Trophoblast cell (in vitro differentiated cells and primary cell): ENCODE results near the gene SLC13A3.

Experiments
- DNase-seq, 2 donors: peaks; one replicate each; pipeline ENCODE4 v3.0.0-alpha.2; 2016
- H2AFZ ChIP-seq: 2 replicates; pipeline ENCODE4 v1.6.1; 2013; ENCODE audit warnings: low read length, moderate library complexity, mild to moderate bottlenecking; ENCODE audit not compliant: insufficient read depth, poor library complexity
- H2AK5ac ChIP-seq: 2 replicates; pipeline ENCODE4 v1.6.1; 2013; ENCODE audit warnings: mild to moderate bottlenecking, low read length
- H2BK120ac ChIP-seq: 2 replicates; pipeline ENCODE4 v1.6.1; 2013; ENCODE audit warnings: low read length, mild to moderate bottlenecking, moderate library complexity; ENCODE audit not compliant: insufficient read depth, poor library complexity
- H2BK12ac ChIP-seq: 2 replicates; pipeline ENCODE4 v1.6.1; 2013; ENCODE audit warnings: mild to moderate bottlenecking, low read length, moderate library complexity
- H2BK5ac ChIP-seq: 2 replicates; pipeline ENCODE4 v1.6.1; 2013; ENCODE audit warnings: low read length, low read depth, moderate library complexity, mild to moderate bottlenecking; ENCODE audit not compliant: poor library complexity
- H3K14ac ChIP-seq: 2 replicates; pipeline ENCODE4 v1.6.1; 2013; ENCODE audit warnings: mild to moderate bottlenecking, low read length
- H3K18ac ChIP-seq: 2 replicates; pipeline ENCODE4 v1.6.1; 2013; ENCODE audit warnings: mild to moderate bottlenecking, low read length
- H3K23ac ChIP-seq: 2 replicates; pipeline ENCODE4 v1.6.1; 2013; ENCODE audit warnings: low read length
- H3K27ac ChIP-seq: 2 replicates; pipeline ENCODE4 v1.5.1; 2013; ENCODE audit warnings: low read depth, mild to moderate bottlenecking, inconsistent platforms, low read length, moderate library complexity
- H3K27me3 ChIP-seq: 2 replicates; pipeline ENCODE4 v1.6.1; 2013; ENCODE audit warnings: inconsistent platforms, mild to moderate bottlenecking, low read length, moderate library complexity; ENCODE audit not compliant: insufficient read depth
- H3K36me3 ChIP-seq, 2 experiments: 1 replicate in 1 of 2; 2 replicates in 1 of 2; pipeline ENCODE4 v1.6.1; 2013; ENCODE audit warnings: low read length in 2 of 2, mild to moderate bottlenecking in 2 of 2, moderate library complexity in 1 of 2; ENCODE audit not compliant: insufficient read depth in 2 of 2, control insufficient read depth in 1 of 2
- H3K4ac ChIP-seq: 2 replicates; pipeline ENCODE4 v1.6.1; 2013; ENCODE audit warnings: low read depth, mild to moderate bottlenecking, low read length, moderate library complexity
- H3K4me1 ChIP-seq, 2 experiments: 1 replicate in 1 of 2; 2 replicates in 1 of 2; pipeline ENCODE4 v1.6.1; 2013; ENCODE audit warnings: low read length in 2 of 2, mild to moderate bottlenecking in 2 of 2, moderate library complexity in 1 of 2; ENCODE audit not compliant: insufficient read depth in 2 of 2, control insufficient read depth in 1 of 2
- H3K4me2 ChIP-seq: 2 replicates; pipeline ENCODE4 v1.6.1; 2013; ENCODE audit warnings: inconsistent platforms, mild to moderate bottlenecking, low read length, moderate library complexity
- H3K4me3 ChIP-seq: 2 replicates; pipeline ENCODE4 v1.5.1; 2013; ENCODE audit warnings: mild to moderate bottlenecking, low read depth, low read length, inconsistent platforms
- H3K79me1 ChIP-seq: one replicate; pipeline ENCODE4 v1.6.1; 2013; ENCODE audit warnings: low read length
- H3K79me2 ChIP-seq: 2 replicates; pipeline ENCODE4 v1.6.1; 2013; ENCODE audit warnings: low read length, mild to moderate bottlenecking; ENCODE audit not compliant: control insufficient read depth, insufficient read depth, poor library complexity
- H3K9ac ChIP-seq: 2 replicates; pipeline ENCODE4 v1.6.1; 2013; ENCODE audit warnings: mild to moderate bottlenecking, low read length
- H3K9me3 ChIP-seq: 2 replicates; pipeline ENCODE4 v1.6.1; 2013; ENCODE audit warnings: low read depth, mild to moderate bottlenecking, control low read depth, inconsistent platforms, low read length; ENCODE audit not compliant: insufficient read depth
- H4K12ac ChIP-seq: 2 replicates; pipeline ENCODE4 v1.6.1; 2013; ENCODE audit warnings: low read depth, mild to moderate bottlenecking, low read length, moderate library complexity
- H4K8ac ChIP-seq: 2 replicates; pipeline ENCODE4 v1.6.1; 2013; ENCODE audit warnings: low read depth, mild to moderate bottlenecking, low read length, moderate library complexity
- H4K91ac ChIP-seq: one replicate; pipeline ENCODE4 v1.6.1; 2013; ENCODE audit warnings: low read depth, mild to moderate bottlenecking, low read length, moderate library complexity
- WGBS: extraction: QIAGEN DNeasy Blood & Tissue Kit; methylation state at CpG from one replicate; pipeline ENCODE4 v1.1.7; 2013; ENCODE audit warnings: missing lambda C conversion rate; ENCODE audit not compliant: insufficient read length, insufficient coverage; ENCODE audit errors: extremely low coverage; 5-methylcytosine and 5-hydroxymethylcytosine counted together

SLC13A3 gene

GRCh38 chr20:46609043-46609442 lies 42.2 kb downstream of the SLC13A3 start:
- H3K4me3 ChIP-seq: no peak overlapping the region
- no peak overlapping the region for H3K14ac ChIP-seq
- H4K12ac ChIP-seq: no peak overlapping the region
- H2BK12ac ChIP-seq: no peak overlapping the region
- H3K79me1 ChIP-seq: no peaks in the 10 kb centered on the region
- no peaks in the 10 kb centered on the region for H3K36me3 ChIP-seq
- no peak overlapping the region for H3K27ac ChIP-seq
- no peak overlapping the region for H3K18ac ChIP-seq
- no peak overlapping the region for H2AK5ac ChIP-seq
- H3K9ac ChIP-seq: no peak overlapping the region
- H3K27me3 ChIP-seq: no peaks in the 10 kb centered on the region
- no peak for DNase-seq
- H3K4me2 ChIP-seq: no peak overlapping the region
- H2BK5ac ChIP-seq: no peak overlapping the region
- no peaks in the 10 kb centered on the region for H3K4me1 ChIP-seq
- H2BK120ac ChIP-seq: no peak overlapping the region
- no peak overlapping the region for H3K4ac ChIP-seq
- no peaks in the 10 kb centered on the region for H3K79me2 ChIP-seq
- no peaks in the 10 kb centered on the region for H3K9me3 ChIP-seq
- H4K91ac ChIP-seq: no peak overlapping the region
- H3K23ac ChIP-seq: no peak overlapping the region
- WGBS: no CpG with 5 or more reads among the region's 4 CpGs
- no peak overlapping the region for H4K8ac ChIP-seq
- no peak overlapping the region for H2AFZ ChIP-seq

- no peak overlapping the region for H3K4me3 ChIP-seq
- no peak overlapping the region for H3K23ac ChIP-seq
- H3K9ac ChIP-seq: no peak overlapping the region
- no peak overlapping the region for H4K12ac ChIP-seq
- H4K8ac ChIP-seq: no peak overlapping the region
- no peaks in the 10 kb centered on the region for H3K79me2 ChIP-seq
- no peak overlapping the region for H2BK120ac ChIP-seq
- no peak overlapping the region for H2AFZ ChIP-seq
- H3K4me1 ChIP-seq: no peaks in the 10 kb centered on the region
- H3K4me2 ChIP-seq: no peak overlapping the region
- no peaks in the 10 kb centered on the region for H3K9me3 ChIP-seq
- WGBS: no CpG with 5 or more reads among the region's 8 CpGs
- H3K27me3 ChIP-seq: no peaks in the 10 kb centered on the region
- H3K27ac ChIP-seq: no peak overlapping the region
- H3K79me1 ChIP-seq: no peaks in the 10 kb centered on the region
- no peak overlapping the region for H3K14ac ChIP-seq
- no peak overlapping the region for H3K4ac ChIP-seq
- H2BK5ac ChIP-seq: no peak overlapping the region
- no peaks in the 10 kb centered on the region for H3K36me3 ChIP-seq
- H4K91ac ChIP-seq: no peak overlapping the region
- no peak overlapping the region for H2AK5ac ChIP-seq
- DNase-seq: no peak
- H2BK12ac ChIP-seq: no peak overlapping the region
- no peak overlapping the region for H3K18ac ChIP-seq
Observed at GRCh38 chr20:46607849-46608497, 43.3 kb downstream of the SLC13A3 start.

- Histone ChIP-seq H3K27me3 (no peaks in the 10 kb centered on the region), H2BK120ac (no peak overlapping the region), H3K36me3 (no peaks in the 10 kb centered on the region), H4K8ac (no peak overlapping the region), H4K12ac (no peak overlapping the region), H3K14ac (no peak overlapping the region), H3K18ac (no peak overlapping the region), H3K9ac (no peak overlapping the region), H2BK12ac (no peak overlapping the region), H3K4me3 (no peak overlapping the region), H3K4me1 (no peaks in the 10 kb centered on the region), H3K4me2 (no peak overlapping the region), H3K4ac (no peak overlapping the region), H2AK5ac (no peak overlapping the region), H2BK5ac (no peak overlapping the region), H2AFZ (no peak overlapping the region), H3K79me1 (no peaks in the 10 kb centered on the region), H4K91ac (no peak overlapping the region), H3K9me3 (no peaks in the 10 kb centered on the region), H3K79me2 (no peaks in the 10 kb centered on the region), H3K27ac (no peak overlapping the region), H3K23ac (no peak overlapping the region)
- WGBS: no CpG with 5 or more reads among the region's 4 CpGs
- no peak for DNase-seq
Observed at GRCh38 chr20:46607191-46607848, 43.9 kb downstream of the SLC13A3 start.

GRCh38 chr20:46606817-46607190 lies 44.5 kb downstream of the SLC13A3 start:
- Histone ChIP-seq H3K23ac (no peak overlapping the region), H3K79me1 (no peaks in the 10 kb centered on the region), H3K4ac (no peak overlapping the region), H3K9ac (no peak overlapping the region), H3K27me3 (no peaks in the 10 kb centered on the region), H4K8ac (no peak overlapping the region), H3K14ac (no peak overlapping the region), H3K36me3 (no peaks in the 10 kb centered on the region), H3K4me2 (no peak overlapping the region), H4K91ac (no peak overlapping the region), H3K4me1 (no peaks in the 10 kb centered on the region), H3K27ac (no peak overlapping the region), H2AK5ac (no peak overlapping the region), H4K12ac (no peak overlapping the region), H2AFZ (no peak overlapping the region), H3K9me3 (no peaks in the 10 kb centered on the region), H2BK12ac (no peak overlapping the region), H2BK120ac (no peak overlapping the region), H3K79me2 (no peaks in the 10 kb centered on the region), H3K18ac (no peak overlapping the region), H2BK5ac (no peak overlapping the region), H3K4me3 (no peak overlapping the region)
- DNase-seq: no peak
- no CpG with 5 or more reads among the region's 4 CpGs for WGBS
